Mesenteric fat pad (tissue), 1 donor: ENCODE results near the gene SMIM21. TPM values are rescaled to one million over a fixed set of nuclear protein-coding genes. Genes with fewer than 3 reads are reported as not detected.

Experiments used
- DNase-seq: peaks from one replicate; pipeline ENCODE4 v3.0.0-alpha.2; 2020; ENCODE audit warnings: low spot score
- total RNA-seq: library from RNA; stranded (reverse); fragmentation: NEBNext Ultra II Directional; extraction: Animal tissue kit (Norgen Biotek cat#: 25700); gene quantifications from one replicate; pipeline ENCODE4 v1.2.1, GENCODE V29; 2021
- donor health status: DM: yes; HTN: yes; CAD: no.

SMIM21 gene
- total RNA-seq, 1 donor from 2014 or later, result not detected

- DNase-seq, result no peak
These were observed 5.1 kb downstream of the SMIM21 start for GRCh38 chr18:75422341-75422910.

- DNase-seq, result no peak
These were observed 5.8 kb downstream of the SMIM21 start for GRCh38 chr18:75421656-75422055.

- no peak for DNase-seq
These were observed 9.1 kb downstream of the SMIM21 start for GRCh38 chr18:75418293-75419005.

GRCh38 chr18:75410611-75411010 lies 16.9 kb downstream of the SMIM21 start:
- no peak for DNase-seq

GRCh38 chr18:75409806-75410205 lies 17.7 kb downstream of the SMIM21 start:
- DNase-seq, result no peak

DNA sequence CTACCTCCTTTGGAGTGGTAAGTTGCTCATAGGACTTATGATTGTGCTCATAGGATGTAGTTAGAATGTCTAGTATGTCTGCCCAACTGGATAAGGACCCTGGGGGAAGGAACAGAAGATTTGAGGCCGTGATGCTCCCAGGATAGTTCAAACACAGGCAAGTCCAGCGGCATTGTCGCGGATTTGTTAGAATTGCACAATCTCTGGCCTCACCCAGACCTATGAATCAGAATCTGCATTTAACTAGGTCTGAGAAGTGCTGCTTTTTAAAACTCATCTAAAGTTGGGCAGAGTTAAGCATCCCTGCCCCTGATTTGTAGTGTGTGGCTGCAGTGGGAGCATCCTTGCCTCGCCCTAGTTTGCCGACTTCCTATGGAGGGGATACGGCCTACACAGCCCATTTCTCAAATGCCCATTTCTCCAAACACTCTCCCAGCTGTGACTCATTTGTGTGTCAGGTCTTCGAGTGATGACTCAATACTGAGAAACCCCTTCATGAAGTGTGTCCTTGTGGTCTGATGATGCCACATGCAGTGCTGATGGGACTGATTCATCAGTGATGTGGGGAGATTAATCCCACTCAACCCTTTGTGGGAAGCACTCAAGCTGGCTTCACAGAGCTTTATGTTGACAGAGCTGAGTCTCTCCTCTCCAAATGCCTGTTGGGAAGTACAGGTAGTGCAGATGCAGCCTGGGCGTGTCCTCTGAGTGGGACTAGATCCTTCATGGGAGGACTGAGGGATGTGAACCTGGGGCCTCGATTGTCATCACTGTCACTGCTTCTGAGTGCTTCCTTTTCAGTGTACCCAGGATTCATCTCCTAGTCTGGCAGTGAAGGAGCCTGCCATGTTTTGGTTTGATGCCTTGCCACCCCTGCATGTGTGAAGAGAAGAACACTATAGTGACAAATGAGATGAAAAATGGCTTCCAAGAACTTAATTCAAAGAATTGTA lies 18.7 kb downstream of the SMIM21 start:
- no peak for DNase-seq

- DNase-seq, result no peak
These were observed 19.8 kb downstream of the SMIM21 start for GRCh38 chr18:75407468-75408437.

DNA sequence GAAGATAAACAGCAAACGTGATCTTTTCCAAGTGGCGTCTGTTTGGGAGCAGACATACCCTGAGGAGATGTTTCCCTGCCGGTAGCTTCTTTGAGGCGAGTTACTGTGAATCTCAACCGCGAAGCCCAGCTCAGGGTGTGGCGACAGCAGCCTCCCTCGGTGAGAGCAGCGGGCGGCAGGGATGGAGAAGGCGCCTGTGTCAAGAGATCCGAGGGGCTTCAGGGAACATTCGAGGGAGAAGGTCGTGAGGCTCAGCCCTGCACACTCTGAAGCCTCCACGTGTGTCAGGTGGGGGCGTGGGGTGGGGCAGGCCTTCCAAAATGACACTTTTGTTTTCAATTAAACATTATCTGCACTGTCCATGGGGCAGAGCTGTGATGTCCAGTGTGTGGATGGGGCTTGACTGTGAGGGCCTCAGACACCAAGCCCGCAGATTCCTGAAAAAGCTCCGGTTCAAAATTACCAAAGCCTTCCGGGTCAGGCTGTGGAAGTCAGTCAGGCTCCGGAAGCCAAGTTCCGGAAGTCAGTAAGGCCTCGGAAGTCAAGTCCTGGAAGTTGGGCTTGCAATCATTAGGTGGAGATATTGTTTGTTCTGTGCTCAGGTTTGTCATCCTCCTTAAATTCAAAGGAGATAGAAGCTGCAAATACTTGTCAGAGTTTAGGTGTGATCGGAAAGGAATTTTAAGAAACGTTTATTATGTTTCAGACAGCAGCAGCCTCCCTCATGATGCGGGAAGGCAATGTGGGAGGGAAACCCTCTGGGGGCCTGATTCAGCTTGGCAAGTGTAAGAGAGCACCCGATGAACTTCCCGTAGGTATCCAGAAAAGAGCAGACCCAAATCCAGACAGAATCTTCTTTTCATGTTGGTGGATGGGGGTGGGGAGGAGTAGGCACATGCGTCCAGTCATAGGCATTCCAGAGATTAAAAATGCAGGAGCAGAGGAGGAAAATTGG lies 20.7 kb downstream of the SMIM21 start:
- no peak for DNase-seq

DNA sequence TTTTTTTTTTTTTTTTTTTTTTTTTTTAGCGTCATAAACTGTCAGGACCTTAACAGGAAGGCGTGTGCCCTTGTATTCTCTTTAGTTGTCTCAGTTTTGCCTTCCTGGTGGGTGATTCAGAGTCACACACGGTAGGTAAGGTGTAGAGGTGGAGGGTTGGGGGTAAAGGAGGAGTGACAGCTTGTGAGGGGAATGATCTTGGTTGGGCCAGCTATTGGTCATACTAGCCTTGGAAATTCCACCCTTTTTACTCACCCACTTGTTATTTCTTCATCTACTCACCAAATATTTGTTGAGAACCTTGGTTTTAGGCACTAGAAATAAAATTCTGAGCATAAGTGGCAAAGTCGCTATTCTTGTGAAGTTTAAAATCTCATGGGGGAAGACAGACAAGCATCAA lies 22.2 kb downstream of the SMIM21 start:
- no peak for DNase-seq

DNA sequence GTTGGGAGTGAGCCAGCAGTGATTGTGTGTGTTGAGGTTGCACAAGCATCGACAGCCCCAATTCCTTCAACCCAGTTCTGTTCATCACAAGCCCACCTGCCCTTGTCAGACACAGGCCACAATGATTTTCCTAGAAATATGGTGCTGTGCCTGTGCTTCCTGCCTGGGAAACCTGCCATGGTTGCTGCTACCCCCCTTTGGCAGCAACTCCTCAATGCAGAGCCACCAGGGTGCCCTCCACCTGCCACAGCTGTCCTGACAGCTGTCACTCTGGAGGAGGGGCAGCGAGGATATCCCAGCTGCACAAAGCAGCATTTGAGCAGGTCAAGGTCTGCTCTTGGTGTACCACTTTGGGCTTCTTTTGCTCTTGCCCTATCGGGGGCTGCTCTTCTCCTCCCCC lies 27.1 kb downstream of the SMIM21 start:
- DNase-seq, result no peak

DNA sequence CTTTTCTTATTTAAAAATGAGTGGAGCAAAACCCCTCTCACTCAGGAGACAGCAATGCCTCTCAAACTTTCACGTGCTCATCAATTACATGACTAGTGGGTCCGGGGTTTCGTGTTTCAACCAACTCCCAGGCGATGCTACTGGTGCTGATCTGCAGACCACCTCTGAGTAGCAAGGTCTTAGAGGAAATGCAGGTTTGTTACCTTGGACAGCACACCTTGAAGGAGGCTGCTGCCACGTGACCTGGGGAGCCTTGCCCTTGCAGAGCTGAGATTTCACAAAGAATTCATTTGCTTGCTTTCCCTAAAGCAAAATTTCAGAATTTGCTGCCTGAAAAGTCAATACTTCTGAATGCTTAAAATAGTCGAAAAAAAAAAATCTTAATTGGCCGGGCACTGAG lies 32.4 kb downstream of the SMIM21 start:
- no peak for DNase-seq

DNA sequence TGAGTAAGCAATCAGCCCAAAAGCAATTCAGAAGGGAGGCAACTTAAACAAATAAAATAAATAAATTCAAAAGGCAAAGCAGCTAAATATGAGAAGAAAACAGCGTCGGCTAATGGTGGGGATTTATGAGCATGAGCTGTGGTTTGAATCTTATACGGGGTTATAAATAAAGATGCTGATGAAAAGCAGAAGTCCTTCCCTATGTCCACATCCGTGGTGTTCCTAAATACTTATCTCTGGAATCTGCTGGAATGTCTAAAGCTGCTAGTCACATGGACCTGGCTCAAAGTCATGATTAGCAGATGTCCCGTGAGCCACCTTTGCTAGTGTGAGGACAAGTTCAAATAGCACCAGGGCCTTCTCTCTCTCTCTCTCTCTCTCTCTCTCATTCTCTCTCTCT lies 33.8 kb downstream of the SMIM21 start:
- no peak for DNase-seq

DNA sequence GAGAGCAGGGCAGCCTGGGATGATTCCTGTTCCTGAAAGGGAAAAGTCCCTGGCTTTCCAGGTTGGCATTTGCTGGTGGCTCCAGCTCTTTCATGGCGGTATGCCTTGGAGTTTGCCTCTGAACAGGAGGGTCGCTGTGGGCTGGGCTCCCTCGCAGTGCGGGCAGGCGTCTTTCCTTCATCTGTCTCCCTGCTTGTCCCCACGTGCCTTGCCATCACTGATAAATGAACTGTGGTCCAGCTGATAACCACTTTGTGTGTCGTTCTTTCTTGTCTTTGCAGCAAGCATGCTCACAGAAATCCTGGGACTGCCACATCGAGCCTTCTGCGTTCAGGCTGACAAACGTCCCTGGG lies 35.3 kb downstream of the SMIM21 start:
- DNase-seq, result no peak

- DNase-seq, result no peak
These were observed 36.0 kb downstream of the SMIM21 start for GRCh38 chr18:75391279-75392225.

- DNase-seq, result no peak
These were observed 36.6 kb downstream of the SMIM21 start for GRCh38 chr18:75390854-75391253.

GRCh38 chr18:75384144-75384543 lies 43.4 kb downstream of the SMIM21 start:
- no peak for DNase-seq

DNA sequence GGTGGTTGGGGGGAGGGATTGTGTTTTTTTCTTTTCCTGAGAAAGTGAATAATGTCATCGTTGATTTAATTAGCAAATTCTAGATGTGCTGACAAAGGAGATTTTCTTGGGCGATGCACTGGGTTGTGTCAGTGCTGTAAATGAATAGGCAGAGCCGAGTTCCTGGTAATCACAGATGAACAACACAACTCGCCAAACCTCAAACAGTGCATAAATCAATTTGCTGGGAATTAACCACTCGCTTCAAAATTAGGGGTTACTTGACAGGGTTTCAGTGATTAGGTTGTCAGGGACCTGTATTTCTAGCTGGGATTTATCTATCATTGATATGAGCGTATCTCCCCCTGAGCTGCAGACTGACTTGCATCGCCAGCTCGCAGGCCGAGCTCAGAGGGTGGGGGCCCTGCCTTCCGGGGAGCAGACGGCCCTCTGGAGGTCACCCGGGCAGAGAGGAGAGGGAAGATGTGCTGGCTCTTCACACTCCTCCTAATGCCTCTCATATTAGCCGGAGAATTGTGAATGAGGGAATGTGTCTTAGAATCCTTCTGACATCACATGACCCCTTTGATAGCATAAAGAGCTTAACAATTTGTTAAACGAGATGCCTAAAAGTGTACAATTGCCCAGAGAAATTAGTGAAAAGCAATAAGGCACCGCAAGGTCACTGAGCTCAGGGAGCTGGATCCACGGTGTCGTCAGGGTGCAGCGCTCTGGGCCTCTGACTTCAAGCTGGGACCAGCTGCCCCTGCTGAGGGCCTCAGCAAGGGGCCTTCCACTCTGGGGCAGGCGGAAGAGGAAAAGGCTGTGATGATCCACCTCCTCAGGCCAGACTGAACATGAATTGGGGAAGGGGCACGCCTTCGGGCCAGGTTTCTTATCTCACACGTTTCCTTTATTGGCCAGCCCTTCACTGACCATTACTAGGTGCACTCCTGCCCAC lies 48.9 kb downstream of the SMIM21 start:
- no peak for DNase-seq

GRCh38 chr18:75377926-75378325 lies 49.6 kb downstream of the SMIM21 start:
- no peak for DNase-seq
